HepG2 (cell line): ENCODE measurements around the gene SUCLA2. TPM values are rescaled to one million over a fixed set of nuclear protein-coding genes. Genes with fewer than 3 reads are reported as not detected.

Experiments
- ASH2L ChIP-seq: fragments of 300-600, 200-600 bp; sonication (generic); IDR thresholded peaks from 2 replicates; pipeline ENCODE4 v1.7.0; 2017; ENCODE audit warnings: low read depth, mild to moderate bottlenecking, moderate library complexity, mixed read lengths, low read length; ENCODE audit not compliant: insufficient read length
- CHD2 ChIP-seq: IDR thresholded peaks from 2 replicates; pipeline ENCODE4 v1.6.1; 2011; ENCODE audit warnings: low read depth, low read length, improper control_type of control experiment
- DPF2 ChIP-seq: sonication (generic); formaldehyde crosslinking; IDR thresholded peaks from 2 replicates; pipeline ENCODE4 v1.4.0; 2020; ENCODE audit warnings: mild to moderate bottlenecking, low read depth, missing genetic modification reagents, borderline replicate concordance
- HIVEP1 ChIP-seq: sonication (generic); formaldehyde crosslinking; IDR thresholded peaks from 2 replicates; pipeline ENCODE4 v1.4.0; 2020; ENCODE audit warnings: mild to moderate bottlenecking, missing genetic modification reagents
- HMG20A ChIP-seq: IDR thresholded peaks from 2 replicates; pipeline ENCODE4 v1.6.1; 2016; ENCODE audit warnings: borderline replicate concordance
- IKZF4 ChIP-seq: sonication (generic); formaldehyde crosslinking; IDR thresholded peaks from 2 replicates; pipeline ENCODE4 v1.5.1; 2020; ENCODE audit warnings: borderline replicate concordance, mild to moderate bottlenecking, low read depth, missing genetic modification reagents; ENCODE audit errors: not compliant biosample characterization
- KDM2A ChIP-seq: sonication (generic); formaldehyde crosslinking; IDR thresholded peaks from 2 replicates; pipeline ENCODE4 v1.4.0; 2020; ENCODE audit warnings: low read depth, missing genetic modification reagents, borderline replicate concordance
- KLF13 ChIP-seq: sonication (generic); formaldehyde crosslinking; IDR thresholded peaks from 2 replicates; pipeline ENCODE4 v1.4.0; 2020; ENCODE audit warnings: mild to moderate bottlenecking, missing genetic modification reagents
- NFATC3 ChIP-seq: sonication (generic); formaldehyde crosslinking; IDR thresholded peaks from 2 replicates; pipeline ENCODE4 v1.5.1; 2020; ENCODE audit warnings: mild to moderate bottlenecking, missing genetic modification reagents
- PAWR ChIP-seq: sonication (generic); formaldehyde crosslinking; IDR thresholded peaks from 2 replicates; pipeline ENCODE4 v1.4.0; 2020; ENCODE audit warnings: missing genetic modification reagents, mild to moderate bottlenecking, borderline replicate concordance
- PTBP1 ChIP-seq: fragments of 200-400 bp; formaldehyde crosslinking; IDR thresholded peaks from 2 replicates; pipeline ENCODE4 v1.6.1; 2018; ENCODE audit warnings: low read length, low read depth; ENCODE audit not compliant: poor library complexity, severe bottlenecking
- SRSF4 ChIP-seq: fragments of 200-400 bp; formaldehyde crosslinking; IDR thresholded peaks from one replicate; pipeline ENCODE4 v1.6.1; 2018; ENCODE audit warnings: mild to moderate bottlenecking, low read depth, low read length, moderate library complexity; ENCODE audit not compliant: poor library complexity, severe bottlenecking
- ZFY ChIP-seq: sonication (generic); formaldehyde crosslinking; IDR thresholded peaks from 2 replicates; pipeline ENCODE4 v1.4.0; 2020; ENCODE audit warnings: missing genetic modification reagents
- ZNF10 ChIP-seq: sonication (generic); formaldehyde crosslinking; IDR thresholded peaks from 2 replicates; pipeline ENCODE4 v1.4.0; 2020; ENCODE audit warnings: mild to moderate bottlenecking, low read depth, missing genetic modification reagents, borderline replicate concordance
- ZNF432 ChIP-seq: sonication (generic); formaldehyde crosslinking; IDR thresholded peaks from 2 replicates; pipeline ENCODE4 v1.5.0; 2020; ENCODE audit warnings: missing genetic modification reagents, mild to moderate bottlenecking, borderline replicate concordance
- ZNF562 ChIP-seq: sonication (generic); formaldehyde crosslinking; IDR thresholded peaks from 2 replicates; pipeline ENCODE4 v1.8.0; 2022; ENCODE audit warnings: missing genetic modification reagents, borderline replicate concordance
- ZNF607 ChIP-seq: sonication (generic); formaldehyde crosslinking; IDR thresholded peaks from 2 replicates; pipeline ENCODE4 v1.5.1; 2020; ENCODE audit warnings: missing genetic modification reagents, mild to moderate bottlenecking, borderline replicate concordance
- ZNF615 ChIP-seq: sonication (generic); formaldehyde crosslinking; IDR thresholded peaks from 2 replicates; pipeline ENCODE4 v1.5.0; 2020; ENCODE audit warnings: mild to moderate bottlenecking, missing genetic modification reagents, borderline replicate concordance
- ZNF891 ChIP-seq: sonication (generic); formaldehyde crosslinking; IDR thresholded peaks from 2 replicates; pipeline ENCODE4 v1.5.0; 2020; ENCODE audit warnings: mild to moderate bottlenecking, missing genetic modification reagents
- polyA plus RNA-seq, 8 experiments: library from polyadenylated mRNA; depleted of rRNA in 3 of 8; stranded (reverse) in 7 of 8; unstranded in 1 of 8; fragments of >200 nt; fragmentation: Illumina TruSeq in 4 of 8; extraction: Trizol in 4 of 8; gene quantifications; 2 replicates each; pipeline versions ENCODE4 v1.2.1 to v1.2.3, GENCODE V29; 2011 to 2016; ENCODE audit warnings: low read depth in 4 of 8, missing spikeins in 1 of 8, mixed read lengths in 1 of 8; ENCODE audit not compliant: insufficient read depth in 1 of 8
- total RNA-seq, 5 experiments: library from RNA; depleted of rRNA; stranded (reverse); fragments of >200 nt; fragmentation: Illumina TruSeq; extraction: Trizol; gene quantifications; 2 replicates each; pipeline ENCODE4 v1.2.3, GENCODE V29; 2016; ENCODE audit warnings: low read depth in 1 of 5
- TF ChIP-seq, protein P1 (sequence below): sonication (generic); formaldehyde crosslinking; IDR thresholded peaks from 2 replicates; pipeline ENCODE4 v1.8.1; 2023; ENCODE audit warnings: mild to moderate bottlenecking, inconsistent platforms, moderate library complexity, missing genetic modification reagents, borderline replicate concordance
- TF ChIP-seq, protein P2 (sequence below): sonication (generic); formaldehyde crosslinking; IDR thresholded peaks from 2 replicates; pipeline ENCODE4 v1.9.0; 2021; ENCODE audit warnings: missing genetic modification reagents, mild to moderate bottlenecking, borderline replicate concordance
- TF ChIP-seq, protein P3 (sequence below): sonication (generic); formaldehyde crosslinking; IDR thresholded peaks from 2 replicates; pipeline ENCODE4 v1.4.0; 2020; ENCODE audit warnings: missing genetic modification reagents, borderline replicate concordance
- TF ChIP-seq, protein P4 (sequence below): sonication (generic); formaldehyde crosslinking; IDR thresholded peaks from 2 replicates; pipeline ENCODE4 v1.4.0; 2020; ENCODE audit warnings: missing genetic modification reagents; ENCODE audit errors: not compliant biosample characterization

The SUCLA2 gene
- total and polyA plus RNA-seq, 2 of the 13 experiments (the other 11 are each of a cell fraction or from before 2014, with no cell fraction given): 28.4 to 77.1 TPM

DNA sequence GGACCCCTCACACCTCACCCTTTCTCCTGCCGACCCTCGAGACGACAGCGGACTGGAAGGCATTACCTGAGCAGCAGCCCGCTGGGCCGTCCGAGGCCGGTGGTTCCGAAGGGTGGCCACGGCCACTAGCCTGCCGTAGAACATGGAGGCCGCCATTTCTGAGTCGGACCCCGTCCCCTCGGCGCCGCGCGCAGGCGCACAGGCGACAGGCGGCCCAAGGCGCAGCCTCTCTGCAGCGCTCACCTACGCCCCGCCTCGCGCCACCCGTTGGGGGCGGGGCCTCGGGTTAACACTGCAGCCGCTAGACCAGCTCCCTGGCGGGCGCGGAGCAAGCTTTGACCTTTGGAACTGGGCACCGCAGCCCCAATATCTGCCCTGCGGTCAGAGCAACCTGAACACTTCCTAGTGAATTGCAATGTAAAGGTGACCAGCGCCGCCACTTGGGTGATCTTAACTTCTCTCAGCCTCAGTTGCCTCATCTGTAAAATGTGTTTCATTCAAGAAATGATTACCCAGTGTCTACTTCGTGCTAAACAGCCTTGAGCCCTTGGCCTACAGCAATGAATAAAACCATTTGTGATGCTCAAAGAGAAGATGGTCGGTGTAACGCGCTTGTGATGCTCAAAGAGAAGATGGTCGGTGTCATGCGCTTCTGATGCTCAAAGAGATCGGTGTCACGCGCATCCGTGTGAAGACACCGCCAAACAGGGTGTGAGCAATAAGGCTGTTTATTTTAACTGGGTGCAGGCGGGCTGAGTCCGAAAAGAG lies at the start of gene SUCLA2 (continued):
- TF ChIP-seq CHD2 (no peak), ZNF891 (CRISPR knock-in tag) (no peak), HMG20A (no peak), NFATC3 (CRISPR knock-in tag) (no peak), DPF2 (CRISPR knock-in tag) (no peak), PTBP1 (no peak), KDM2A (CRISPR knock-in tag) (peak; percentile 96), ZNF432 (CRISPR knock-in tag) (no peak), SRSF4 (no peak), ASH2L (peak; percentile 96), ZNF607 (CRISPR knock-in tag) (peak; percentile 90), ZNF10 (CRISPR knock-in tag) (no peak), HIVEP1 (no peak; the same call in 1 of the 2 replicates), ZNF562 (CRISPR knock-in tag) (no peak), ZFY (CRISPR knock-in tag) (peak; percentile 90), ZNF615 (CRISPR knock-in tag) (no peak), PAWR (no peak), KLF13 (no peak), IKZF4 (CRISPR knock-in tag) (peak; percentile 53)
- TF ChIP-seq, protein P1, sequence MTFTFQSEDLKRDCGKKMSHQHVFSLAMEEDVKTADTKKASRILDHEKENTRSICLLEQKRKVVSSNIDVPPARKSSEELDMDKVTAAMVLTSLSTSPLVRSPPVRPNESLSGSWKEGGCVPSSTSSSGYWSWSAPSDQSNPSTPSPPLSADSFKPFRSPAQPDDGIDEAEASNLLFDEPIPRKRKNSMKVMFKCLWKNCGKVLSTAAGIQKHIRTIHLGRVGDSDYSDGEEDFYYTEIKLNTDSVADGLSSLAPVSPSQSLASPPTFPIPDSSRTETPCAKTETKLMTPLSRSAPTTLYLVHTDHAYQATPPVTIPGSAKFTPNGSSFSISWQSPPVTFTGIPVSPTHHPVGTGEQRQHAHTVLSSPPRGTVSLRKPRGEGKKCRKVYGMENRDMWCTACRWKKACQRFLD: no peak
- TF ChIP-seq, protein P2, sequence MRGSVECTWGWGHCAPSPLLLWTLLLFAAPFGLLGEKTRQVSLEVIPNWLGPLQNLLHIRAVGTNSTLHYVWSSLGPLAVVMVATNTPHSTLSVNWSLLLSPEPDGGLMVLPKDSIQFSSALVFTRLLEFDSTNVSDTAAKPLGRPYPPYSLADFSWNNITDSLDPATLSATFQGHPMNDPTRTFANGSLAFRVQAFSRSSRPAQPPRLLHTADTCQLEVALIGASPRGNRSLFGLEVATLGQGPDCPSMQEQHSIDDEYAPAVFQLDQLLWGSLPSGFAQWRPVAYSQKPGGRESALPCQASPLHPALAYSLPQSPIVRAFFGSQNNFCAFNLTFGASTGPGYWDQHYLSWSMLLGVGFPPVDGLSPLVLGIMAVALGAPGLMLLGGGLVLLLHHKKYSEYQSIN (CRISPR knock-in tag): no peak
- TF ChIP-seq, protein P3, sequence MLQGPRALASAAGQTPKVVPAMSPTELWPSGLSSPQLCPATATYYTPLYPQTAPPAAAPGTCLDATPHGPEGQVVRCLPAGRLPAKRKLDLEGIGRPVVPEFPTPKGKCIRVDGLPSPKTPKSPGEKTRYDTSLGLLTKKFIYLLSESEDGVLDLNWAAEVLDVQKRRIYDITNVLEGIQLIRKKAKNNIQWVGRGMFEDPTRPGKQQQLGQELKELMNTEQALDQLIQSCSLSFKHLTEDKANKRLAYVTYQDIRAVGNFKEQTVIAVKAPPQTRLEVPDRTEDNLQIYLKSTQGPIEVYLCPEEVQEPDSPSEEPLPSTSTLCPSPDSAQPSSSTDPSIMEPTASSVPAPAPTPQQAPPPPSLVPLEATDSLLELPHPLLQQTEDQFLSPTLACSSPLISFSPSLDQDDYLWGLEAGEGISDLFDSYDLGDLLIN (CRISPR knock-in tag): no peak
- TF ChIP-seq, protein P4, sequence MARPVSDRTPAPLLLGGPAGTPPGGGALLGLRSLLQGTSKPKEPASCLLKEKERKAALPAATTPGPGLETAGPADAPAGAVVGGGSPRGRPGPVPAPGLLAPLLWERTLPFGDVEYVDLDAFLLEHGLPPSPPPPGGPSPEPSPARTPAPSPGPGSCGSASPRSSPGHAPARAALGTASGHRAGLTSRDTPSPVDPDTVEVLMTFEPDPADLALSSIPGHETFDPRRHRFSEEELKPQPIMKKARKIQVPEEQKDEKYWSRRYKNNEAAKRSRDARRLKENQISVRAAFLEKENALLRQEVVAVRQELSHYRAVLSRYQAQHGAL: no peak
